HG03575 (cell line): ENCODE data around the gene WDR91.

Experiments
- ATAC-seq: cut with Tn5 transposase; IDR thresholded peaks from one replicate; pipeline ENCODE4 v1.9.1; 2021; ENCODE audit not compliant: unreplicated experiment, insufficient number of reproducible peaks, low FRiP score; ENCODE audit errors: extremely low read depth

WDR91 gene

GRCh38 chr7:135169141-135169963 is 42.0 kb downstream of the WDR91 start:
- peak; percentile 23 for ATAC-seq

DNA sequence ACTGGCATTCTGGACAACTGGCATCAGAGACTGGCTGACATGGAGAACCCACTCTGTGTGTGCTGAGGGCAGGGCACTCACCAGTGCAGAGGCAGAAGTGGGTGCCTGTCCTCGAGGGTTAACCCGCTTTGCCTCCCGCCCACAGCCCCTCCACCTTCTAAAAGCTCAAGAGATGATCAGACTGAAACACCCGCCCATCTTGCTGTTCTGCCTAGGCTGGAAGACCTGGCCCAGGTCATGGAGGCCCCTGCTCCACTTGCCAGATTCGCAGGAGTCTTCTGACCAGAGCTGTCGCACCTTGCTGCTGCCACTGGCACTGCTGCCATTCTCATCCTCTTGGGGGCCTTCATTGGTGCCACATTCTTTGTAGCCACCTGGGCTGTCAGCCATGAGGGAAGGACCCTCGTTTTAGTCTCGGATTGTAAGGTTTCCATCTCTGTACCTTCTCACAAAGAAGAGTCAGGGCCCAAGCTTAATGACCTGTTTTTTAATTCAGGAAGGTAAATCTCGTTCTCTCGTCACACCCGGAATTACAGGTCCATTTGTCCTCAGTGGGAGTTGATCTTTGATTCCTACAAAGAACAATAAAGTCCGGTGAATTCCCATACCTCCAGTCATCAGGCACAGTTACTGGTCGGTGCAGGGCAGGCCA is 42.7 kb downstream of the WDR91 start:
- ATAC-seq, result no peak

GRCh38 chr7:135168001-135168400 is 43.3 kb downstream of the WDR91 start:
- no peak for ATAC-seq

DNA sequence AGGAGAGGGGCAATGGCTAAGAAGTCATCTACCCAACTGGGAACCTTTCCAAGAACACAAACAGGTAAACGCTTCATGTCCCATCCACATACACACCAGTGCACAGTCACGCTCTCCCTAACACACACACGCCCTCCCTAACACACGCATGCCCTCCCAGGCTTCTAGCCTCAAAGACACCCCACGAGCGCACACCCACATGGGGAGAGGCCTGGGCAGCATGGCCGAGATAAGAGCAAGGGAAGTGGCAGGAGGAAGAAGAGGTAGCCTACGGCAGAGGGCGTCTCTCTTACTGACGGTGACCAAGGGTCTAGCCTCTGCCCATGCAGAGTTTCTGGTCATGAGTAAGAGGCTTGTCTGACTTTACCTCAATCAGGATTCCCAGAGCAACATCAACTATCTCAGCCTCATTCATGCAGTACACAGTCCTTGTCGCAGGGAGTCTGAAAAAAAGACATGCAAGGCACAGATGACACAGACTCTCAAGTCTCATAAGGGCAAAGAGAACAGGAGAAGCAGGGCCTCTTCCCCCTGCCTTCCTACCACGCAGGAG is 43.9 kb downstream of the WDR91 start:
- ATAC-seq, result no peak

DNA sequence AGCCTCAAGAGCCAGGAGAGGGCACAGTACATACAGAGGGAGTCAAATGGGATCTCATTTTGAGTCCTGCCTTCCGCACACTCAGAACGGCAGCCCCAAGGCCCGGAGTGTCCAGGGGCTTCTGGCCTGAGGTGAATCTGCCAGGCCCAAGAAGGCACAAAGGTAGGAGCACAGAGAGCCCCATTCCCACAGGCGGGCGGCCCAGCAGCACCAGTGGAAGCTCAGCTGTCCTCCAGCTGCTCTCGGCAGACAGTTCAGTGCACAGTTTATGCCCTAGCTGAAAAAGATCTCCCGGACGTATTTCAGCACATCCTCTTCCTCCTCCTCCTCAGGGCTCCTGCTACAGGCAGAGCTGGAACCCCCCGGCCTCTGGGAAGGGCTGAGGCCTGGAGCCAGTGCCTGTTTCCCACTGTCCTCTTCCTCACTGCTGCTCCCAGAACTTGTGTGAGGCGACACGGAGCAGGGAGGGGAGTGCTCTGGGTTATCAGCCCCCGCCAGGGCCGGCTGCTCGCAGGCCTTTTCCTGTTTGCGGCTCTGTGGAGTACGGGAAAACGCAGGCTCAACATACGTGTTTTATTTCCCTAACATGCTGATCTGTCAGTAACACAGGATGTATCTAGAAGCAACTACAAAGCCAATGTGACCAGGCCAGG is 44.9 kb downstream of the WDR91 start:
- no peak for ATAC-seq

- no peak for ATAC-seq
Observed at GRCh38 chr7:135165862-135166261, 45.5 kb downstream of the WDR91 start.

DNA sequence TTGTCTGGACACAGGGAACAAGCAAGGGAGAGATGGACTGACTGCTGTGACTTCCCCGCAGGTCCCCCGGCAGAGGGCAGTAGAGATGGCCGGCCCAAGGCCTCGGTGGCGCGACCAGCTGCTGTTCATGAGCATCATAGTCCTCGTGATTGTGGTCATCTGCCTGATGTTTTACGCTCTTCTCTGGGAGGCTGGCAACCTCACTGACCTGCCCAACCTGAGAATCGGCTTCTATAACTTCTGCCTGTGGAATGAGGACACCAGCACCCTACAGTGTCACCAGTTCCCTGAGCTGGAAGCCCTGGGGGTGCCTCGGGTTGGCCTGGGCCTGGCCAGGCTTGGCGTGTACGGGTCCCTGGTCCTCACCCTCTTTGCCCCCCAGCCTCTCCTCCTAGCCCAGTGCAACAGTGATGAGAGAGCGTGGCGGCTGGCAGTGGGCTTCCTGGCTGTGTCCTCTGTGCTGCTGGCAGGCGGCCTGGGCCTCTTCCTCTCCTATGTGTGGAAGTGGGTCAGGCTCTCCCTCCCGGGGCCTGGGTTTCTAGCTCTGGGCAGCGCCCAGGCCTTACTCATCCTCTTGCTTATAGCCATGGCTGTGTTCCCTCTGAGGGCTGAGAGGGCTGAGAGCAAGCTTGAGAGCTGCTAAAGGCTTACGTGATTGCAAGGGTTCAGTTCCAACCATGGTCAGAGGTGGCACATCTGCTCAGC is 46.8 kb downstream of the WDR91 start:
- ATAC-seq, result no peak

DNA sequence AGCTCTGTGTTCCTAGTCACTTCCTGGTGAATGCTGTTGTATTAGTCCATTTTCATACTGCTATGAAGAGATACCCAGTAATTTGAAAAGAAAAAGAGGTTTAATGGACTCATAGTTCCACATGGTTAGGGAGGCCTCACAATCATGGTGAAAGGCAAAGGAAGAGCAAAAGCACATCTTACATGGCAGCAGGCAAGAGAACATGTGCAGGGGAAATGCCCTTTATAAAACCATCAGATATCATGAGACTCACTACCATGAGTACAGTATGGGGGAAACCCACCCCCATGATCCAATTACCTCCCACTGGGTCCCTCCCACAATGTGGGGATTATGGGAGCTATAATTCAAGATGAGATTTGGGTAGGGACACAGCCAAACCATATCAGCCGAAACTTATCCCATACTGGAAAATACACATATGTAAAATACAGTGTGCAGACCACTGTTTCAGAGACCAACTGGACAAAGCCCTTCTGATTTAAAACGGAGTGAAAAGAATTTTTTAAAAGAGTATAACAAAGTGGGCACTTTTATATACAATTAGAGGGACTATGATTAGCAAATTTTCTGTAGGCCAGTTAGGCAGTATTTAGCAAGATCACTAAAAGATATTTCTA is 48.8 kb downstream of the WDR91 start:
- ATAC-seq, result no peak

GRCh38 chr7:135161669-135162068 is 49.7 kb downstream of the WDR91 start:
- ATAC-seq, result no peak

GRCh38 chr7:135160858-135161653 is 50.3 kb downstream of the WDR91 start:
- ATAC-seq, result no peak

DNA sequence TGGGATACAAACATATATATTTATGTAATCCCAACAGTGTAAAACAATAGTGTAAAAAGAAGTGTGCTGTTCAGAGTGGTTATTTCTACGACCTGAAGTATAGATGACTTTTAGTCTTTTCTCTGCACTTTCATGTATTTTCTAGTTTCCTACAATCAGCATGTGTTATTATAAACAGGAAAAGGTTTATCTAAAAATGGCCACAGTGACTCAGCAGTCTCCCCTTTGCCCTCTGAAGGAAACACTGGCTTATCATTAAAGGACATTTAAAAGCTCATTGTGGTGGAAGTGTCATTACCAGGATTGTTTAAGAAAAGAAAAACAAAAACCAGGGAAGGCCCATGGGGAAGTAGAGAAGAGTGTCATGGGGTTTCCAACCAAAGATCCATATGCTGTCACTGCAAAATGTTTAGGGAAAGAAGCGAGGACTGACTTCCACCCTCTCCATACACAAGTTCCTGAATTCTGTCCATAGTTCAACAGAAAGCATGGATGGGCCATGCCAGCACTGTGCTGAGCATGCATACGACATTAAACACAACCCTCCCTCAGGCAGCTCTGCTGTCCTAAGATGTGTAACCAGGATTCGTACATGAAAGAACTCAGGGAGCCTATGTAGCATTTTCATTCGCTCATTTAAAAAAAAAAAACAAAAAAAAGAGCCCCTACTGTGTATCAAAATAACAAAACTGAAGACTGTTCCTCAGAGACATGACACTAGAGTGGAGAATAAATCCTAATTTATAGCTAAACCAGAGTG is 51.0 kb downstream of the WDR91 start:
- ATAC-seq, result no peak

- no peak for ATAC-seq
Observed at GRCh38 chr7:135159359-135160085, 51.8 kb downstream of the WDR91 start.

- ATAC-seq, result no peak
Observed at GRCh38 chr7:135158874-135159273, 52.5 kb downstream of the WDR91 start.

- no peak for ATAC-seq
Observed at GRCh38 chr7:135158141-135158655, 53.1 kb downstream of the WDR91 start.

GRCh38 chr7:135156290-135156689 is 55.0 kb downstream of the WDR91 start:
- ATAC-seq, result no peak

DNA sequence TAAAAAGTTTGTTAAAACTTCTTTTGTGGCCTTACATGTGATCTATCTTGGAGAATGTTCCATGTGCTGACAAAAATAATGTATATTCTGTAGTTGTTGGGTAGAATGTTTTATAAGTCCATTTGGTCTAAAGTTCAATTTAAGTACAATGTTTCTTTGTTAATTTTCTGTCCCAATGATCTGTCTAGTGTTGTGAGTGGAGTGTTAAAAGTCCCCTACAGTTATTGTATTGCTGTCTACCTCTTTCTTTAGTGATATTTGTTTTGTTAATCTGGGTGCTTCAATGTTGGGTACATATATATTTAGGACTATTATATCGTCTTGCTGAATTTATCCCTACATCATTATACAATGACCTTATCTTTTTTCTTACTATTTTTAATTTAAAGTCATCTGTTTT is 56.6 kb downstream of the WDR91 start:
- ATAC-seq, result no peak

GRCh38 chr7:135152442-135152841 is 58.9 kb downstream of the WDR91 start:
- no peak for ATAC-seq
